ENCODE measurements around the gene TTLL13. TPM values are rescaled to one million over a fixed set of nuclear protein-coding genes. Genes with fewer than 3 reads are reported as not detected.
A peak's percentile ranks its signal among the peaks of the same experiment; 100 is the strongest.

Gene TTLL13
- total RNA-seq, 2 donors from 2014 or later: 0.35 to 1.2 TPM

DNA sequence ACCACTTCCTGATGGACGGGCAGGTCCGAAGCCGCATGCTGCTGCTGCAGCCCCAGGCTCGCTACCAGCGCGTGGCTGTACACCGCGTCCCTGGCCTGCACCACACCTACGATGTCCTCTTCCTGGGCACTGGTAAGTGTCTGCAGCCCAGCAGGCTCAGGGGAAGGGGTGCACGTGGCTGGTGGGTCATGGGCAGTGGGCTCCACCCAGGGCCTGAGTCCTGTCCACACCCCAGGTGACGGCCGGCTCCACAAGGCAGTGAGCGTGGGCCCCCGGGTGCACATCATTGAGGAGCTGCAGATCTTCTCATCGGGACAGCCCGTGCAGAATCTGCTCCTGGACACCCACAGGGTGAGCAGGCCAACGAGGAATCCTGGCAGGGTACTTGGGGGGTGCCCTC, 24.3 kb upstream of the TTLL13 start:
- H3K4me1 ChIP-seq: no peaks in the 10 kb centered on the region
- intact Hi-C loops (cut with DNase I): no loop called here
- no peak overlapping the region for H3K9ac ChIP-seq (ENCODE audit: low read depth in 2 of 2, low read length in 2 of 2)
- no peak overlapping the region for H3K27ac ChIP-seq
- H3K9me3 ChIP-seq: no peaks in the 10 kb centered on the region
- DNase-seq: no peak
- peaks cover 47% of the 10 kb centered on the region for H3K36me3 ChIP-seq
- no peak overlapping the region for H3K4me3 ChIP-seq
- TF ChIP-seq, protein P1, sequence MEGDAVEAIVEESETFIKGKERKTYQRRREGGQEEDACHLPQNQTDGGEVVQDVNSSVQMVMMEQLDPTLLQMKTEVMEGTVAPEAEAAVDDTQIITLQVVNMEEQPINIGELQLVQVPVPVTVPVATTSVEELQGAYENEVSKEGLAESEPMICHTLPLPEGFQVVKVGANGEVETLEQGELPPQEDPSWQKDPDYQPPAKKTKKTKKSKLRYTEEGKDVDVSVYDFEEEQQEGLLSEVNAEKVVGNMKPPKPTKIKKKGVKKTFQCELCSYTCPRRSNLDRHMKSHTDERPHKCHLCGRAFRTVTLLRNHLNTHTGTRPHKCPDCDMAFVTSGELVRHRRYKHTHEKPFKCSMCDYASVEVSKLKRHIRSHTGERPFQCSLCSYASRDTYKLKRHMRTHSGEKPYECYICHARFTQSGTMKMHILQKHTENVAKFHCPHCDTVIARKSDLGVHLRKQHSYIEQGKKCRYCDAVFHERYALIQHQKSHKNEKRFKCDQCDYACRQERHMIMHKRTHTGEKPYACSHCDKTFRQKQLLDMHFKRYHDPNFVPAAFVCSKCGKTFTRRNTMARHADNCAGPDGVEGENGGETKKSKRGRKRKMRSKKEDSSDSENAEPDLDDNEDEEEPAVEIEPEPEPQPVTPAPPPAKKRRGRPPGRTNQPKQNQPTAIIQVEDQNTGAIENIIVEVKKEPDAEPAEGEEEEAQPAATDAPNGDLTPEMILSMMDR (IDR thresholded peaks at IDR 0.05): no peak
- no peaks in the 10 kb centered on the region for H3K27me3 ChIP-seq

DNA sequence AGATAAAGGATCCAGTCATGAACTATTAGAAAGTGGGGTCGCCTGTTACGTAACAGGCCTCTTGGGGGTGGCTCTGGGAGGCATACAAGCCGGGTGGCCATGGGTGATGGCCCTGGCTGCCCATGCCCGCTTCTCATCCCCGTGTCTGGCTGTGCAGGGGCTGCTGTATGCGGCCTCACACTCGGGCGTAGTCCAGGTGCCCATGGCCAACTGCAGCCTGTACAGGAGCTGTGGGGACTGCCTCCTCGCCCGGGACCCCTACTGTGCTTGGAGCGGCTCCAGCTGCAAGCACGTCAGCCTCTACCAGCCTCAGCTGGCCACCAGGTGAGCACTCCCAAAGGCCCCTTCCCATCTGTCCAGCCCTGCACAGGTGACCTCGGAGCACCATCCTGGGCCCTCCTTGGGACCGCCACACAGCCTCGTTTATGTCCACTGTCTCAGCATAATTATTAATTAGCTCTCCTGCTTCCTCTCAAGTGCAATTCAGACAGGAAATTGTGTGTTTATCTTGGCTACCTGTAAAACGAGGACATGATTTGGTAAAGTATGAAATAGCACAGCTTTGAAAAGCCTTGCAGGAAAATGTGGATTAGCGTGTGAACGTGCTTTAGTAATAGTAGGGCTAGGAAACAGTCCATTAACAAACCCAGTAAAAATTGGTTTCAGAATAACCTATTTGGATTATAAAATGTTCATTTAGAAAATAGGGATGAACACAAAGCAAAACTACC, 23.7 kb upstream of the TTLL13 start:
- intact Hi-C loops (cut with DNase I): no loop called here
- H3K27ac ChIP-seq: no peak overlapping the region
- H3K4me1 ChIP-seq: peaks cover 4% of the 10 kb centered on the region
- no peaks in the 10 kb centered on the region for H3K9me3 ChIP-seq
- no peaks in the 10 kb centered on the region for H3K27me3 ChIP-seq
- TF ChIP-seq, protein P1 (IDR thresholded peaks at IDR 0.05): no peak
- peaks cover 47% of the 10 kb centered on the region for H3K36me3 ChIP-seq
- no peak overlapping the region for H3K4me3 ChIP-seq
- no peak overlapping the region for H3K9ac ChIP-seq (ENCODE audit: low read depth in 2 of 2, low read length in 2 of 2)
- DNase-seq: no peak

DNA sequence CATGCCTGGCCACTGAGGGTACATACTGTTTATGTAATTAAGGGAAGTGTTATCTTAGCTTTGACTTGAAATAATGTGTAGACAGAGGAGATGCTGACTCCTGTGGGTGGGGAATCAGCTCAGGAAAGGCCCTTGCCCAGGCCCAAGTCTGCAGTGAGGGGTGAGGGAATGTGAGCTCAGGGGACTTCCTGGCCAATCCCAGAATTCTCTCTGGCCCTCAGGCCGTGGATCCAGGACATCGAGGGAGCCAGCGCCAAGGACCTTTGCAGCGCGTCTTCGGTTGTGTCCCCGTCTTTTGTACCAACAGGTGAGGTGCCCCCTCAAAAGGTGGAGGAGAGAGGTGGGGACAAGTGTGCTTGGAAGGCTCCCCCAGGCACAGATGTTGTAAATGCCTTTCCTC, 22.0 kb upstream of the TTLL13 start:
- TF ChIP-seq, protein P1 (IDR thresholded peaks at IDR 0.05): no peak
- Histone ChIP-seq H3K9me3 (no peaks in the 10 kb centered on the region), H3K4me3 (no peak overlapping the region), H3K4me1 (peaks cover 15% of the 10 kb centered on the region), H3K27me3 (no peaks in the 10 kb centered on the region), H3K9ac (ENCODE audit: low read depth in 2 of 2, low read length in 2 of 2) (no peak overlapping the region), H3K27ac (no peak overlapping the region), H3K36me3 (peaks cover 47% of the 10 kb centered on the region)
- intact Hi-C loops (cut with DNase I): no loop called here
- DNase-seq: no peak

DNA sequence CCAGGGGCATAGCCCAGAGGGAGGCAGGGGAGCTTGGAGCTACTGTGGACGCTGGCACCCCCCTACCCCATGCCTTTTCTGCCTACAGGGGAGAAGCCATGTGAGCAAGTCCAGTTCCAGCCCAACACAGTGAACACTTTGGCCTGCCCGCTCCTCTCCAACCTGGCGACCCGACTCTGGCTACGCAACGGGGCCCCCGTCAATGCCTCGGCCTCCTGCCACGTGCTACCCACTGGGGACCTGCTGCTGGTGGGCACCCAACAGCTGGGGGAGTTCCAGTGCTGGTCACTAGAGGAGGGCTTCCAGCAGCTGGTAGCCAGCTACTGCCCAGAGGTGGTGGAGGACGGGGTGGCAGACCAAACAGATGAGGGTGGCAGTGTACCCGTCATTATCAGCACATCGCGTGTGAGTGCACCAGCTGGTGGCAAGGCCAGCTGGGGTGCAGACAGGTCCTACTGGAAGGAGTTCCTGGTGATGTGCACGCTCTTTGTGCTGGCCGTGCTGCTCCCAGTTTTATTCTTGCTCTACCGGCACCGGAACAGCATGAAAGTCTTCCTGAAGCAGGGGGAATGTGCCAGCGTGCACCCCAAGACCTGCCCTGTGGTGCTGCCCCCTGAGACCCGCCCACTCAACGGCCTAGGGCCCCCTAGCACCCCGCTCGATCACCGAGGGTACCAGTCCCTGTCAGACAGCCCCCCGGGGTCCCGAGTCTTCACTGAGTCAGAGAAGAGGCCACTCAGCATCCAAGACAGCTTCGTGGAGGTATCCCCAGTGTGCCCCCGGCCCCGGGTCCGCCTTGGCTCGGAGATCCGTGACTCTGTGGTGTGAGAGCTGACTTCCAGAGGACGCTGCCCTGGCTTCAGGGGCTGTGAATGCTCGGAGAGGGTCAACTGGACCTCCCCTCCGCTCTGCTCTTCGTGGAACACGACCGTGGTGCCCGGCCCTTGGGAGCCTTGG, 21.3 kb upstream of the TTLL13 start:
- peaks cover 15% of the 10 kb centered on the region for H3K4me1 ChIP-seq
- no peak overlapping the region for H3K27ac ChIP-seq
- TF ChIP-seq, protein P1 (IDR thresholded peaks at IDR 0.05): no peak
- no peak overlapping the region for H3K9ac ChIP-seq (ENCODE audit: low read depth in 2 of 2, low read length in 2 of 2)
- intact Hi-C loops (cut with DNase I): no loop called here
- no peak for DNase-seq
- H3K27me3 ChIP-seq: no peaks in the 10 kb centered on the region
- no peaks in the 10 kb centered on the region for H3K9me3 ChIP-seq
- no peak overlapping the region for H3K4me3 ChIP-seq
- H3K36me3 ChIP-seq: peaks cover 47% of the 10 kb centered on the region

DNA sequence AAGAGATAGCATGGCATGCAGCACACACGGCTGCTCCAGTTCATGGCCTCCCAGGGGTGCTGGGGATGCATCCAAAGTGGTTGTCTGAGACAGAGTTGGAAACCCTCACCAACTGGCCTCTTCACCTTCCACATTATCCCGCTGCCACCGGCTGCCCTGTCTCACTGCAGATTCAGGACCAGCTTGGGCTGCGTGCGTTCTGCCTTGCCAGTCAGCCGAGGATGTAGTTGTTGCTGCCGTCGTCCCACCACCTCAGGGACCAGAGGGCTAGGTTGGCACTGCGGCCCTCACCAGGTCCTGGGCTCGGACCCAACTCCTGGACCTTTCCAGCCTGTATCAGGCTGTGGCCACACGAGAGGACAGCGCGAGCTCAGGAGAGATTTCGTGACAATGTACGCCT, 20.4 kb upstream of the TTLL13 start:
- no peaks in the 10 kb centered on the region for H3K9me3 ChIP-seq
- H3K36me3 ChIP-seq: peaks cover 39% of the 10 kb centered on the region
- H3K9ac ChIP-seq (ENCODE audit: low read depth in 2 of 2, low read length in 2 of 2): peak overlapping the region; percentile 15 to 34
- TF ChIP-seq, protein P1 (IDR thresholded peaks at IDR 0.05): no peak
- no peak for DNase-seq
- H3K4me3 ChIP-seq: no peak overlapping the region
- no peak overlapping the region for H3K27ac ChIP-seq
- intact Hi-C loops (cut with DNase I): no loop called here
- peaks cover 15% of the 10 kb centered on the region for H3K4me1 ChIP-seq
- no peaks in the 10 kb centered on the region for H3K27me3 ChIP-seq
